ENCODE results near the gene APOA4. TPM values are rescaled to one million over a fixed set of nuclear protein-coding genes. Genes with fewer than 3 reads are reported as not detected.

APOA4 gene
- total RNA-seq, 4 donors from 2014 or later, result not detected

DNA sequence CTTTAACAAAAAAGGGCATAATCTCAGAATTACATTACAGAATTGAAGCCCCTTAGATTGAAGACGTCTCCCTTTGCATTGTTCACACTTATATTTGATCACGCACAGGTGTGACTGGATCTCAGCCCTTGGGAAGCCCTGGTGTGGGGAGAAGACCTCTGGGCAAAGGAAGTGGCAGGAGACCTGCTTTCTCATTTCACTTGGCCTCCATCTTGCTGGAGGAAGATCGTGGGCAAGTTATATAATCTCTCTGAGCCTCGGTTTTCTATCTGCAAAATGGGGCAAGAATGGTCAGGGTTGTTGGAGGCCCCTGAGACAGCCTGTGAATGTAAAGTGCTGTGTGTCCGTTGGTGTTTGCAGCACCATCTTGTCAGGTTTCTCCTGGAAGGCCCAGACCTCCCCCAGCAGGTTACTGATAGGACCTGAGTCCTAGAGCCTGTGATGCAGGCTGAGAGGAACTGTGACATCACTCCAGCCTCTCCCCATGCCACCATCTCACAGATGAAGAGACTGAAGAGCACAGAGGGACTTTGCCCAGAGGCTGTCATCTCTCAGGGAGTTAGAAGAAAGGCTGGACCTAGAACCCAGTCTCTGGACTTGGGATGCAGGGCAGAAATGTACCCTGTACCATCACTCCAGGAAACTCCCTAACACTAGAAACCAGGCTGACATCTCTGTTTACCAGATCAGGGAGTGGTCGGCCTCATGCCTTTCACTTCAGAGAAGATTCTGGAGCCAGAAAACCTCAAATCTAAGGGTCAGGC lies 15.4 kb upstream of the APOA4 start:
- Histone ChIP-seq H3K4me3 (no peak overlapping the region), H3K36me3 (peaks cover 0 to 2% (median under 1%) of the 10 kb centered on the region in 4 donors), H3K9me3 (no peaks in the 10 kb centered on the region), H3K27me3 (no peaks in the 10 kb centered on the region), H3K27ac (no peak overlapping the region), H3K4me1 (peaks cover 0 to 17% (median 11%) of the 10 kb centered on the region in 4 donors)
- 82% methylated on average over 6 of the region's 6 CpGs; no CpG with 5 or more reads in 1 of the 2 donors for WGBS, 2 donors (ENCODE audit: low coverage in 1 of 2)
- DNase-seq, result no peak
- intact Hi-C loops (cut with DNase I; ENCODE audit: low total_unique reads), result no loop called here
- in situ Hi-C loops (cut with MboI; ENCODE audit: low pct_ligation_motif_present in 1 of 4, low pct_unique_long_range_greater_than_20kb in 1 of 4, low sequenced_read_pairs in 3 of 4), result no loop called here
- TF ChIP-seq EP300 (IDR thresholded peaks at IDR 0.05; ENCODE audit: low read depth) (no peak), POLR2AphosphoS5 (IDR thresholded peaks at IDR 0.05) (no peak)
- TF ChIP-seq, protein P1, sequence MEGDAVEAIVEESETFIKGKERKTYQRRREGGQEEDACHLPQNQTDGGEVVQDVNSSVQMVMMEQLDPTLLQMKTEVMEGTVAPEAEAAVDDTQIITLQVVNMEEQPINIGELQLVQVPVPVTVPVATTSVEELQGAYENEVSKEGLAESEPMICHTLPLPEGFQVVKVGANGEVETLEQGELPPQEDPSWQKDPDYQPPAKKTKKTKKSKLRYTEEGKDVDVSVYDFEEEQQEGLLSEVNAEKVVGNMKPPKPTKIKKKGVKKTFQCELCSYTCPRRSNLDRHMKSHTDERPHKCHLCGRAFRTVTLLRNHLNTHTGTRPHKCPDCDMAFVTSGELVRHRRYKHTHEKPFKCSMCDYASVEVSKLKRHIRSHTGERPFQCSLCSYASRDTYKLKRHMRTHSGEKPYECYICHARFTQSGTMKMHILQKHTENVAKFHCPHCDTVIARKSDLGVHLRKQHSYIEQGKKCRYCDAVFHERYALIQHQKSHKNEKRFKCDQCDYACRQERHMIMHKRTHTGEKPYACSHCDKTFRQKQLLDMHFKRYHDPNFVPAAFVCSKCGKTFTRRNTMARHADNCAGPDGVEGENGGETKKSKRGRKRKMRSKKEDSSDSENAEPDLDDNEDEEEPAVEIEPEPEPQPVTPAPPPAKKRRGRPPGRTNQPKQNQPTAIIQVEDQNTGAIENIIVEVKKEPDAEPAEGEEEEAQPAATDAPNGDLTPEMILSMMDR (IDR thresholded peaks at IDR 0.05), result no peak

DNA sequence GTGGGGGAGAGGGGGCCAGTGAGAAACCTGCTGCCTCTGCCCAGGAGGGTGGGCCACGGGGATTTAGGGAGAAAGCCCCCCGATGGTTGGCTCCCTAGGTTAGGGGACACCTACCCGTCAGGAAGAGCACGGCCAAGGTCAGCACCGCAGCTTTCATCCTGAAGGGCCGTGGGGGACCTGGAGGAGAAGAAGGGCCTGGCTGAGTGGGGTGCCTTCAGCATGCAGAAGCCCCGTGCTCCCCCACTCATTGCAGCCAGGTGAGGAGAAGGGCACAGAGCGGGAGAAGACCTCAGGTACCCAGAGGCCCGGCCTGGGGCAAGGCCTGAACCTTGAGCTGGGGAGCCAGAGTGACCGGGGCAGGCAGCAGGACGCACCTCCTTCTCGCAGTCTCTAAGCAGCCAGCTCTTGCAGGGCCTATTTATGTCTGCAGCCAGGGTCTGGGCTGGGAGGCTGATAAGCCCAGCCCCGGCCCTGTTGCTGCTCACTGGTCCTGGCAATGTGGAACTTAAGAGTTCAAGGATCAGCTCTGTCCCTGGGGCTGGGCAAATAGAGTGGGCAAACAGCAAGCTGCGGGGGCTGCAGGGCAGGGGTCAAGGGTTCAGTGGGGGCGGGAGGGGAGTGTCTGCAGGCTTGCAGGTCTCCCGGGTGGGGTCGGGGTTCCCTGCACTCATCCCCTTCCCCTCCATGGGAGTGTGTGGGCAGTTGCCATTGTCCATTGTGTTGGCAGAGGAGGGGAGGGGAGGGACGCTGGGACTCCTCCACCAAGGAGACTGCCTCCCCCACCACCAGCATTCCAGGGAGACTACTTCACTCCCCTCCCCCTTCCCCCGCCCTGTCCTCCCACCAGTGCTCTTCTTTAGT lies 14.4 kb upstream of the APOA4 start, which contains the start of gene APOA1:
TSS of gene APOA1 (minus strand) at position 392 of the 861 bp plus-strand sequence. CDS start at position 157, 235 bp downstream.
- no peaks in the 10 kb centered on the region for H3K27me3 ChIP-seq
- H3K27ac ChIP-seq, result peak within 1 kb of the TSS in 1 of 4 donors; percentile 54
- H3K4me3 ChIP-seq, result no peak within 1 kb of the TSS
- in situ Hi-C loops (cut with MboI; ENCODE audit: low pct_ligation_motif_present in 1 of 4, low pct_unique_long_range_greater_than_20kb in 1 of 4, low sequenced_read_pairs in 3 of 4) (no loop called here), intact Hi-C loops (cut with DNase I; ENCODE audit: low total_unique reads) (no loop called here)
- H3K36me3 ChIP-seq, result no peaks in the 10 kb centered on the region
- DNase-seq, result no peak
- TF ChIP-seq EP300 (IDR thresholded peaks at IDR 0.05; ENCODE audit: low read depth) (no peak), POLR2AphosphoS5 (IDR thresholded peaks at IDR 0.05) (no peak), POLR2A (IDR thresholded peaks at IDR 0.05) (no peak)
- TF ChIP-seq, protein P1 (IDR thresholded peaks at IDR 0.05), result no peak
- WGBS, 2 donors (ENCODE audit: low coverage in 1 of 2), result 84% methylated on average over 19 of the region's 19 CpGs; no CpG with 5 or more reads in 1 of the 2 donors
- peaks cover 0 to 17% (median 11%) of the 10 kb centered on the region in 4 donors for H3K4me1 ChIP-seq
- H3K9me3 ChIP-seq, result no peaks in the 10 kb centered on the region

DNA sequence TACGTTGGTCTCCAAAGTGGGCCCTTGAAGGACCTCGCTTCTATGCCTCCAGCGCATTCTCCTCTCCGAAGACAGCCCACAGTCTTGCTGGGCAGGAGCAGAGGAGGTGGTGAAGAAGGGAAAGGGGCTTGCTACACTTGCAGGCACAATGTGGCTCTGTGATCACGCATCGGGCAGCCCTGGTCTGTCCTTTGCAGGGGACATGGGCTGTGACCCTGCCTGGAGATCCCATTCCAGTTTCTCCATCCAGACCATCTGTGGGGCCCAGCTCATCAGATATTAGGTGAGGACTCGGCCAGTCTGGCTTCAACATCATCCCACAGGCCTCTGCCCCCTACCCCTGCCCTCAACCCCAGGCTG lies 13.5 kb upstream of the APOA4 start:
- Histone ChIP-seq H3K27me3 (no peaks in the 10 kb centered on the region), H3K4me3 (no peak overlapping the region), H3K9me3 (no peaks in the 10 kb centered on the region), H3K36me3 (no peaks in the 10 kb centered on the region), H3K27ac (peak overlapping the region in 1 of 4 donors; percentile 54), H3K4me1 (peaks cover 0 to 17% (median 11%) of the 10 kb centered on the region in 4 donors)
- intact Hi-C loops (cut with DNase I; ENCODE audit: low total_unique reads), result no loop called here
- no peak for DNase-seq
- in situ Hi-C loops (cut with MboI; ENCODE audit: low pct_ligation_motif_present in 1 of 4, low pct_unique_long_range_greater_than_20kb in 1 of 4, low sequenced_read_pairs in 3 of 4), result no loop called here
- 87% methylated on average over 7 of the region's 7 CpGs; no CpG with 5 or more reads in 1 of the 2 donors for WGBS, 2 donors (ENCODE audit: low coverage in 1 of 2)
- no peak for TF ChIP-seq POLR2A (IDR thresholded peaks at IDR 0.05)
- TF ChIP-seq POLR2AphosphoS5 (IDR thresholded peaks at IDR 0.05), result no peak

DNA sequence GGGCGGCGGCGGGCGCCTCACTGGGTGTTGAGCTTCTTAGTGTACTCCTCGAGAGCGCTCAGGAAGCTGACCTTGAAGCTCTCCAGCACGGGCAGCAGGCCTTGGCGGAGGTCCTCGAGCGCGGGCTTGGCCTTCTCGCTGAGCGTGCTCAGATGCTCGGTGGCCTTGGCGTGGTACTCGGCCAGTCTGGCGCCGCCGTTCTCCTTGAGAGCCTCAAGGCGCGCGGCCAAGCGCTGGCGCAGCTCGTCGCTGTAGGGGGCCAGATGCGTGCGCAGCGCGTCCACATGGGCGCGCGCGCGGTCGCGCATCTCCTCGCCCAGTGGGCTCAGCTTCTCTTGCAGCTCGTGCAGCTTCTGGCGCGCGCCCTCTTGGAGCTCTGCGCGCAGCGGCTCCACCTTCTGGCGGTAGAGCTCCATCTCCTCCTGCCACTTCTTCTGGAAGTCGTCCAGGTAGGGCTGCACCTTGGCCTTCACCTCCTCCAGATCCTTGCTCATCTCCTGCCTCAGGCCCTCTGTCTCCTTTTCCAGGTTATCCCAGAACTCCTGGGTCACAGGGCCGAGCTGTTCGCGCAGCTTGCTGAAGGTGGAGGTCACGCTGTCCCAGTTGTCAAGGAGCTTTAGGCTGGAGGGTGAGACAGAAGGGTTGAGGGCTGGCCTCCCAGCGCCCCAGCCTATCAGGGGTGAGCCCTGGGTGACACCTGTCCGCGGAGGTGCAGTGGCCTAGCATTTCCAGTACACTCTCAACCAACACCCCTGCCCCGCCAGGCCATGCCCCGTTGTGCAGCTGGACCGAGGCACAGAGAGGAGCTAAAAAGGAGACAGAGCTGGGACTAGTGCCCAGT lies 12.9 kb upstream of the APOA4 start:
- TF ChIP-seq POLR2AphosphoS5 (IDR thresholded peaks at IDR 0.05) (peak in 1 of 3 donors; percentile 45), POLR2A (IDR thresholded peaks at IDR 0.05) (no peak), EP300 (IDR thresholded peaks at IDR 0.05; ENCODE audit: low read depth) (no peak)
- TF ChIP-seq, protein P1 (IDR thresholded peaks at IDR 0.05), result peak; percentile 46 to 70 (median 55)
- intact Hi-C loops (cut with DNase I; ENCODE audit: low total_unique reads), result no loop called here
- WGBS, 2 donors (ENCODE audit: low coverage in 1 of 2), result 13% methylated on average over 57 of the region's 57 CpGs; no CpG with 5 or more reads in 1 of the 2 donors

More for the DNA sequence above, 12.9 kb upstream of the APOA4 start:
- peak; percentile 86 for DNase-seq
- Histone ChIP-seq H3K27me3 (no peaks in the 10 kb centered on the region), H3K4me1 (peaks cover 0 to 17% (median 11%) of the 10 kb centered on the region in 4 donors), H3K27ac (peak overlapping the region; percentile 54 to 66 (median 64)), H3K36me3 (no peaks in the 10 kb centered on the region), H3K4me3 (peak overlapping the region in 3 of 4 donors; percentile 20 to 46 (median 25)), H3K9me3 (no peaks in the 10 kb centered on the region)
- in situ Hi-C loops (cut with MboI; ENCODE audit: low pct_ligation_motif_present in 1 of 4, low pct_unique_long_range_greater_than_20kb in 1 of 4, low sequenced_read_pairs in 3 of 4), result no loop called here
